HepG2 (cell line): ENCODE results near the gene PPM1M. TPM values are rescaled to one million over a fixed set of nuclear protein-coding genes. Genes with fewer than 3 reads are reported as not detected.
A peak's percentile ranks its signal among the peaks of the same experiment; 100 is the strongest.

Source experiments
- CCAR2 ChIP-seq: fragments of 200-400 bp; formaldehyde crosslinking; optimal IDR thresholded peaks from 2 replicates; pipeline ENCODE3; 2018; ENCODE audit warnings: low read depth, mild to moderate bottlenecking, low read length, moderate library complexity
- DPF2 ChIP-seq: sonication (generic); formaldehyde crosslinking; IDR thresholded peaks from 2 replicates; pipeline ENCODE4 v1.4.0; 2020; ENCODE audit warnings: mild to moderate bottlenecking, low read depth, missing genetic modification reagents, borderline replicate concordance
- NKX3-1 ChIP-seq: sonication (generic); formaldehyde crosslinking; IDR thresholded peaks from 2 replicates; pipeline ENCODE4 v1.5.0; 2020; ENCODE audit warnings: missing genetic modification reagents
- POLR2A ChIP-seq, 2 experiments: IDR thresholded peaks; 2 replicates each; pipeline ENCODE4 v1.6.1; 2011; ENCODE audit warnings: low read depth in 2 of 2, low read length in 2 of 2, mild to moderate bottlenecking in 1 of 2, moderate library complexity in 1 of 2; ENCODE audit not compliant: insufficient read depth in 1 of 2
- POLR2G ChIP-seq: fragments of 200-400 bp; formaldehyde crosslinking; IDR thresholded peaks from 2 replicates; pipeline ENCODE4 v1.6.1; 2018; ENCODE audit warnings: mild to moderate bottlenecking, low read depth, low read length, moderate library complexity
- SALL1 ChIP-seq: sonication (generic); formaldehyde crosslinking; IDR thresholded peaks from 2 replicates; pipeline ENCODE4 v1.8.0; 2022; ENCODE audit warnings: mild to moderate bottlenecking, missing genetic modification reagents
- SMARCC2 ChIP-seq: fragments of 450-650 bp; IDR thresholded peaks from 2 replicates; pipeline ENCODE4 v1.6.1; 2017; ENCODE audit warnings: antibody characterized with exemption, mild to moderate bottlenecking
- SRSF4 ChIP-seq: fragments of 200-400 bp; formaldehyde crosslinking; IDR thresholded peaks from one replicate; pipeline ENCODE4 v1.6.1; 2018; ENCODE audit warnings: mild to moderate bottlenecking, low read depth, low read length, moderate library complexity; ENCODE audit not compliant: poor library complexity, severe bottlenecking
- TEAD2 ChIP-seq: sonication (generic); formaldehyde crosslinking; IDR thresholded peaks from 2 replicates; pipeline ENCODE4 v1.9.0; 2021; ENCODE audit warnings: missing genetic modification reagents
- ZFY ChIP-seq: sonication (generic); formaldehyde crosslinking; IDR thresholded peaks from 2 replicates; pipeline ENCODE4 v1.4.0; 2020; ENCODE audit warnings: missing genetic modification reagents
- ZMYM2 ChIP-seq: sonication (generic); formaldehyde crosslinking; IDR thresholded peaks from 2 replicates; pipeline ENCODE4 v1.8.0; 2022; ENCODE audit warnings: mild to moderate bottlenecking, missing genetic modification reagents
- ZNF17 ChIP-seq: sonication (generic); formaldehyde crosslinking; IDR thresholded peaks from 2 replicates; pipeline ENCODE4 v1.5.0; 2020; ENCODE audit warnings: mild to moderate bottlenecking, missing genetic modification reagents
- ZNF605 ChIP-seq: sonication (generic); formaldehyde crosslinking; IDR thresholded peaks from 2 replicates; pipeline ENCODE4 v1.8.0; 2022; ENCODE audit warnings: mild to moderate bottlenecking, missing genetic modification reagents
- ZNF607 ChIP-seq: sonication (generic); formaldehyde crosslinking; IDR thresholded peaks from 2 replicates; pipeline ENCODE4 v1.5.1; 2020; ENCODE audit warnings: missing genetic modification reagents, mild to moderate bottlenecking, borderline replicate concordance
- ZNF761 ChIP-seq: sonication (generic); formaldehyde crosslinking; conservative IDR thresholded peaks from 2 replicates; pipeline ENCODE4 v1.4.0; 2020; ENCODE audit warnings: mild to moderate bottlenecking, missing genetic modification reagents
- polyA plus RNA-seq, 8 experiments: library from polyadenylated mRNA; depleted of rRNA in 3 of 8; stranded (reverse) in 7 of 8; unstranded in 1 of 8; fragments of >200 nt; fragmentation: Illumina TruSeq in 4 of 8; extraction: Trizol in 4 of 8; gene quantifications; 2 replicates each; pipeline versions ENCODE4 v1.2.1 to v1.2.3, GENCODE V29; 2011 to 2016; ENCODE audit warnings: low read depth in 4 of 8, missing spikeins in 1 of 8, mixed read lengths in 1 of 8; ENCODE audit not compliant: insufficient read depth in 1 of 8
- total RNA-seq, 5 experiments: library from RNA; depleted of rRNA; stranded (reverse); fragments of >200 nt; fragmentation: Illumina TruSeq; extraction: Trizol; gene quantifications; 2 replicates each; pipeline ENCODE4 v1.2.3, GENCODE V29; 2016; ENCODE audit warnings: low read depth in 1 of 5
- TF ChIP-seq, protein P1 (sequence below): sonication (generic); formaldehyde crosslinking; IDR thresholded peaks from 2 replicates; pipeline ENCODE4 v1.5.1; 2020; ENCODE audit warnings: mild to moderate bottlenecking, missing genetic modification reagents, moderate library complexity
- TF ChIP-seq, protein P2 (sequence below): IDR thresholded peaks from 2 replicates; pipeline ENCODE4 v1.6.1; 2012; ENCODE audit warnings: inconsistent platforms
- TF ChIP-seq, protein P3 (sequence below): sonication (generic); formaldehyde crosslinking; IDR thresholded peaks from 2 replicates; pipeline ENCODE4 v1.9.0; 2021; ENCODE audit warnings: missing genetic modification reagents, borderline replicate concordance
- TF ChIP-seq, protein P4 (sequence below): sonication (generic); formaldehyde crosslinking; IDR thresholded peaks from 2 replicates; pipeline ENCODE4 v1.5.0; 2020; ENCODE audit warnings: missing genetic modification reagents, mild to moderate bottlenecking, borderline replicate concordance
- TF ChIP-seq, protein P5 (sequence below): IDR thresholded peaks from 2 replicates; pipeline ENCODE4 v1.6.1; 2016; ENCODE audit warnings: low read depth, control low read depth
- TF ChIP-seq, protein P6 (sequence below): sonication (generic); formaldehyde crosslinking; IDR thresholded peaks from 2 replicates; pipeline ENCODE4 v1.4.0; 2020; ENCODE audit warnings: missing genetic modification reagents; ENCODE audit errors: not compliant biosample characterization
- TF ChIP-seq, protein P7 (sequence below): sonication (generic); formaldehyde crosslinking; IDR thresholded peaks from 2 replicates; pipeline ENCODE4 v1.8.0; 2022; ENCODE audit warnings: missing genetic modification reagents, mild to moderate bottlenecking, borderline replicate concordance

PPM1M gene
- total and polyA plus RNA-seq, 2 of the 13 experiments (the other 11 are each of a cell fraction or from before 2014, with no cell fraction given): 2.5 to 5.9 TPM

DNA sequence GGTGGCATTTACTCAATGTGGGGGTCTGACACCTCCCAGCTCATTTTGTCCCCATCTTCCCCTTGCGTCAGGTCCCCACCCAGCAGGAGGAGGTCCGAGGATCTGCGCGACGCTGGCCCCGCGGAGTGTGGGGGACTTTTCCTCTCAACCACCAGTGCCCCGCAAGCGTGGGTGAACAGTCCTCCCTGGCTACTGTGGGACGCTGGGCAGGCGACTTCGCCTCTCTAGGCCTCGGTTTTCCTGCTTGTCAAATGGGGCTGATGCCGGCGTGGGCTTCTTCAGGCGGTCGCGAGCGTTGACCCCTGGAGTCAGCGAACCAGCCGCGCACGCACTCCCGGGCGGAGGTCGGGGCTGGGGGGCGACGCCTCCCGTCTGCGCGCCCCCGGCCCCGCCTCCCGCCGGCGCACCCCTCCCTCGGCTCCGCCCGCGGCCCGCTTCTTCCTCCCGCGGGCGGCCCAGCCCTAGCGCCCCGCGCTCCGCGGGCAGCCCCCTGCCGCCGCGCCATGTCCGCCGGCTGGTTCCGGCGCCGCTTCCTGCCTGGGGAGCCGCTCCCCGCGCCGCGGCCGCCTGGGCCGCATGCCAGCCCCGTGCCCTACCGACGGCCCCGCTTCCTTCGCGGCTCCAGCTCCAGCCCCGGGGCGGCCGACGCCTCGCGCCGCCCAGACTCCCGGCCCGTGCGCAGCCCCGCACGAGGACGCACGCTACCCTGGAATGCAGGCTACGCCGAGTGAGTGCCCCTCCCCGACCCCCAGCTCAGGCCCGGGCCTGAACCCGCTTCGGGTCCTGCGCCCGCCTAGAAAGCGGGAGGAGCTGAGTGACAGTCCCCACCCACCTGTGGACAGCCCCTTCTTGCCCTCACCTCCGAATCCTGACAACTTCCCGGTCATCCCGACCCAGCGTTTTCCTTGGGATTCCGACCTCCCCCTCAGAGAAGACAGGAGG is at the start of gene PPM1M (continued):
- TF ChIP-seq, protein P1, sequence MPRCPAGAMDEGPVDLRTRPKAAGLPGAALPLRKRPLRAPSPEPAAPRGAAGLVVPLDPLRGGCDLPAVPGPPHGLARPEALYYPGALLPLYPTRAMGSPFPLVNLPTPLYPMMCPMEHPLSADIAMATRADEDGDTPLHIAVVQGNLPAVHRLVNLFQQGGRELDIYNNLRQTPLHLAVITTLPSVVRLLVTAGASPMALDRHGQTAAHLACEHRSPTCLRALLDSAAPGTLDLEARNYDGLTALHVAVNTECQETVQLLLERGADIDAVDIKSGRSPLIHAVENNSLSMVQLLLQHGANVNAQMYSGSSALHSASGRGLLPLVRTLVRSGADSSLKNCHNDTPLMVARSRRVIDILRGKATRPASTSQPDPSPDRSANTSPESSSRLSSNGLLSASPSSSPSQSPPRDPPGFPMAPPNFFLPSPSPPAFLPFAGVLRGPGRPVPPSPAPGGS (CRISPR knock-in tag): peak; percentile 76
- TF ChIP-seq, protein P2, sequence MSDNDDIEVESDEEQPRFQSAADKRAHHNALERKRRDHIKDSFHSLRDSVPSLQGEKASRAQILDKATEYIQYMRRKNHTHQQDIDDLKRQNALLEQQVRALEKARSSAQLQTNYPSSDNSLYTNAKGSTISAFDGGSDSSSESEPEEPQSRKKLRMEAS: peak; percentile 93
- TF ChIP-seq, protein P3, sequence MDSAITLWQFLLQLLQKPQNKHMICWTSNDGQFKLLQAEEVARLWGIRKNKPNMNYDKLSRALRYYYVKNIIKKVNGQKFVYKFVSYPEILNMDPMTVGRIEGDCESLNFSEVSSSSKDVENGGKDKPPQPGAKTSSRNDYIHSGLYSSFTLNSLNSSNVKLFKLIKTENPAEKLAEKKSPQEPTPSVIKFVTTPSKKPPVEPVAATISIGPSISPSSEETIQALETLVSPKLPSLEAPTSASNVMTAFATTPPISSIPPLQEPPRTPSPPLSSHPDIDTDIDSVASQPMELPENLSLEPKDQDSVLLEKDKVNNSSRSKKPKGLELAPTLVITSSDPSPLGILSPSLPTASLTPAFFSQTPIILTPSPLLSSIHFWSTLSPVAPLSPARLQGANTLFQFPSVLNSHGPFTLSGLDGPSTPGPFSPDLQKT (CRISPR knock-in tag): peak; percentile 47; the same call in 1 of the 2 replicates
- TF ChIP-seq POLR2G (peak; percentile 40; the same call in 1 of the 2 replicates), ZMYM2 (CRISPR knock-in tag) (no peak), ZFY (CRISPR knock-in tag) (peak; percentile 87), CCAR2 (no peak), NKX3-1 (peak; percentile 67), ZNF607 (CRISPR knock-in tag) (peak; percentile 92), DPF2 (no peak), SMARCC2 (no peak), SALL1 (CRISPR knock-in tag) (peak; percentile 56), ZNF17 (CRISPR knock-in tag) (no peak), TEAD2 (CRISPR knock-in tag) (no peak), SRSF4 (no peak), ZNF605 (peak; percentile 38; the same call in 1 of the 2 replicates), ZNF761 (peak; percentile 76), POLR2A (IDR thresholded peaks at IDR 0.05; ENCODE audit: insufficient read depth in 1 of 2, low read depth in 2 of 2, low read length in 2 of 2) (no peak)
- TF ChIP-seq, protein P4, sequence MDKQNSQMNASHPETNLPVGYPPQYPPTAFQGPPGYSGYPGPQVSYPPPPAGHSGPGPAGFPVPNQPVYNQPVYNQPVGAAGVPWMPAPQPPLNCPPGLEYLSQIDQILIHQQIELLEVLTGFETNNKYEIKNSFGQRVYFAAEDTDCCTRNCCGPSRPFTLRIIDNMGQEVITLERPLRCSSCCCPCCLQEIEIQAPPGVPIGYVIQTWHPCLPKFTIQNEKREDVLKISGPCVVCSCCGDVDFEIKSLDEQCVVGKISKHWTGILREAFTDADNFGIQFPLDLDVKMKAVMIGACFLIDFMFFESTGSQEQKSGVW (CRISPR knock-in tag): no peak
- TF ChIP-seq, protein P5, sequence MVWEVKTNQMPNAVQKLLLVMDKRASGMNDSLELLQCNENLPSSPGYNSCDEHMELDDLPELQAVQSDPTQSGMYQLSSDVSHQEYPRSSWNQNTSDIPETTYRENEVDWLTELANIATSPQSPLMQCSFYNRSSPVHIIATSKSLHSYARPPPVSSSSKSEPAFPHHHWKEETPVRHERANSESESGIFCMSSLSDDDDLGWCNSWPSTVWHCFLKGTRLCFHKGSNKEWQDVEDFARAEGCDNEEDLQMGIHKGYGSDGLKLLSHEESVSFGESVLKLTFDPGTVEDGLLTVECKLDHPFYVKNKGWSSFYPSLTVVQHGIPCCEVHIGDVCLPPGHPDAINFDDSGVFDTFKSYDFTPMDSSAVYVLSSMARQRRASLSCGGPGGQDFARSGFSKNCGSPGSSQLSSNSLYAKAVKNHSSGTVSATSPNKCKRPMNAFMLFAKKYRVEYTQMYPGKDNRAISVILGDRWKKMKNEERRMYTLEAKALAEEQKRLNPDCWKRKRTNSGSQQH (CRISPR knock-in tag): no peak
- TF ChIP-seq, protein P6, sequence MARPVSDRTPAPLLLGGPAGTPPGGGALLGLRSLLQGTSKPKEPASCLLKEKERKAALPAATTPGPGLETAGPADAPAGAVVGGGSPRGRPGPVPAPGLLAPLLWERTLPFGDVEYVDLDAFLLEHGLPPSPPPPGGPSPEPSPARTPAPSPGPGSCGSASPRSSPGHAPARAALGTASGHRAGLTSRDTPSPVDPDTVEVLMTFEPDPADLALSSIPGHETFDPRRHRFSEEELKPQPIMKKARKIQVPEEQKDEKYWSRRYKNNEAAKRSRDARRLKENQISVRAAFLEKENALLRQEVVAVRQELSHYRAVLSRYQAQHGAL: peak; percentile 73
- TF ChIP-seq, protein P7, sequence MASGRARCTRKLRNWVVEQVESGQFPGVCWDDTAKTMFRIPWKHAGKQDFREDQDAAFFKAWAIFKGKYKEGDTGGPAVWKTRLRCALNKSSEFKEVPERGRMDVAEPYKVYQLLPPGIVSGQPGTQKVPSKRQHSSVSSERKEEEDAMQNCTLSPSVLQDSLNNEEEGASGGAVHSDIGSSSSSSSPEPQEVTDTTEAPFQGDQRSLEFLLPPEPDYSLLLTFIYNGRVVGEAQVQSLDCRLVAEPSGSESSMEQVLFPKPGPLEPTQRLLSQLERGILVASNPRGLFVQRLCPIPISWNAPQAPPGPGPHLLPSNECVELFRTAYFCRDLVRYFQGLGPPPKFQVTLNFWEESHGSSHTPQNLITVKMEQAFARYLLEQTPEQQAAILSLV (CRISPR knock-in tag): 0 out of 2 replicates have a peak, but pooled peaks have one; percentile 32
